ENCODE results near the gene RIC1. TPM values are rescaled to one million over a fixed set of nuclear protein-coding genes. Genes with fewer than 3 reads are reported as not detected.
"Not testable (repeated sequence)": the region's sequence is repeated elsewhere in the genome, so short reads cannot be mapped to it uniquely, and the experiment has no call there.

Gene RIC1
- total RNA-seq, 1 donor from 2014 or later, result 20.4 TPM

DNA sequence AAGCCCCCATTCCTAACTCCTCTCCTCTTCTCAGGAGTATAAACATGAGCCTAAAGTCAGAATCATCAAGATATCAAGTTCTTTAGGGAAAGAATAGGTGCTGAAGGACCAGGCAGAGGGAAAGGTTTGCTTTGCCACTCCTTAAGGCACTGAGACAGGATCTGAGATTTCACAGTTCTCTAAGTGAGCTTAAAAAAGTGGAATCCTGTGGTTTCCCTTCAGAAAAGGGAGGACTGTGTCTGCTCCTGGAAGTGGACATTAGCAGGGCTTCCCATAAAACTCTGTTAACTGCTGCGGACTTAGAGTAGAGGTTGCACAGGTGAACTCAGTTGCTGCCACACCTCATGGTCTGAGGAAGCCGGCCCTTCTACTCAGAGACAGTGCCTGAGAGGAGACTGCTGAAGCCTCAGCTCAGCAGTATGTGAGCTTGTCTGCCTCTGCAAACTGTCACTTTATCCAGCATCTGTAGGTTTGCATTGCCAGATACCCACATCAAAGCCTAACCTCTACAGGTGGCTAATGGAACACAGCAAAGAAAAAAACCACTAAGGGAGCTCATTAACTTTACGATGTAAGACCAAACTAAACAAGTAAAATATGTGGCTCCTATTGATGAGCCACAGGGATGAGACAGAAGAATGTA lies 42.9 kb downstream of the RIC1 start:
- TF ChIP-seq CTCF (IDR thresholded peaks at IDR 0.05; ENCODE audit: unreplicated experiment), result no peak
- DNase-seq (ENCODE audit: low spot score), result no peak
- no peak overlapping the region for H3K4me3 Mint-ChIP-seq (ENCODE audit: unreplicated experiment)

GRCh38 chr9:5675046-5675445 lies 46.1 kb downstream of the RIC1 start:
- H3K4me1 Mint-ChIP-seq (ENCODE audit: unreplicated experiment); H3K27me3 Mint-ChIP-seq (ENCODE audit: unreplicated experiment); H3K4me3 Mint-ChIP-seq (ENCODE audit: unreplicated experiment); H3K36me3 Mint-ChIP-seq (ENCODE audit: low read depth, unreplicated experiment); H3K9me3 Mint-ChIP-seq (ENCODE audit: unreplicated experiment); DNase-seq (ENCODE audit: low spot score); H3K27ac Mint-ChIP-seq (ENCODE audit: unreplicated experiment): not testable (repeated sequence)

More for the DNA sequence above, 42.9 kb downstream of the RIC1 start:
- peaks cover 4% of the 10 kb centered on the region for H3K36me3 Mint-ChIP-seq (ENCODE audit: low read depth, unreplicated experiment)
- no peaks in the 10 kb centered on the region for H3K9me3 Mint-ChIP-seq (ENCODE audit: unreplicated experiment)
- no peak overlapping the region for H3K27ac Mint-ChIP-seq (ENCODE audit: unreplicated experiment)
- no peaks in the 10 kb centered on the region for H3K4me1 Mint-ChIP-seq (ENCODE audit: unreplicated experiment)
- H3K27me3 Mint-ChIP-seq (ENCODE audit: unreplicated experiment), result no peaks in the 10 kb centered on the region

- DNase-seq (ENCODE audit: low spot score); H3K4me1 Mint-ChIP-seq (ENCODE audit: unreplicated experiment); H3K4me3 Mint-ChIP-seq (ENCODE audit: unreplicated experiment); H3K27ac Mint-ChIP-seq (ENCODE audit: unreplicated experiment); H3K9me3 Mint-ChIP-seq (ENCODE audit: unreplicated experiment); H3K27me3 Mint-ChIP-seq (ENCODE audit: unreplicated experiment): not testable (repeated sequence)
- H3K36me3 Mint-ChIP-seq (ENCODE audit: low read depth, unreplicated experiment), result peaks cover 24% of the 10 kb centered on the region
Observed at GRCh38 chr9:5683591-5683990, 54.7 kb downstream of the RIC1 start.

DNA sequence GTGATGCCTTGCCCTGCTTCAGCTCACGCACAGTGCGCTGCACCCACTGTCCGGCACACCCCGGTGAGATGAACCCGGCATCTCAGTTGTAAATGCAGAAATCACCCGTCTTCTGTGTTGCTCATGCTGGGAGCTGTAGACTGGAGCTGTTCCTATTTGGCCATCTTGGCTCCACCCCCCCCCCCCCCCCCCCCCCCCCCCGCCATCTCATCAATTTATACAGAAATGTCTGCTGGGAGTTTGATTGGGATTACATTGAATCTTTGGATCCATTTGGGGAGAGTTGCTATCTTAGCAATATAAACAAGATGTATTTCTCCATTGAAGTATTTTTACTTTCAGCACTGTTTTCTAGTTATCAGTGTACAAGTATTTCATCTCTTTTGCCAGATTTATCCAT lies 55.2 kb downstream of the RIC1 start:
- H3K9me3 Mint-ChIP-seq (ENCODE audit: unreplicated experiment), result no peaks in the 10 kb centered on the region
- H3K4me1 Mint-ChIP-seq (ENCODE audit: unreplicated experiment), result peaks cover 9% of the 10 kb centered on the region
- no peak overlapping the region for H3K27ac Mint-ChIP-seq (ENCODE audit: unreplicated experiment)
- DNase-seq (ENCODE audit: low spot score), result no peak
- H3K27me3 Mint-ChIP-seq (ENCODE audit: unreplicated experiment), result peaks cover 4% of the 10 kb centered on the region
- no peak overlapping the region for H3K4me3 Mint-ChIP-seq (ENCODE audit: unreplicated experiment)
- peaks cover 24% of the 10 kb centered on the region for H3K36me3 Mint-ChIP-seq (ENCODE audit: low read depth, unreplicated experiment)
- no peak for TF ChIP-seq CTCF (IDR thresholded peaks at IDR 0.05; ENCODE audit: unreplicated experiment)

GRCh38 chr9:5688109-5688508 lies 59.2 kb downstream of the RIC1 start:
- peaks cover 7% of the 10 kb centered on the region for H3K4me1 Mint-ChIP-seq (ENCODE audit: unreplicated experiment)
- H3K27me3 Mint-ChIP-seq (ENCODE audit: unreplicated experiment), result no peaks in the 10 kb centered on the region
- no peaks in the 10 kb centered on the region for H3K9me3 Mint-ChIP-seq (ENCODE audit: unreplicated experiment)
- peaks cover 14% of the 10 kb centered on the region for H3K36me3 Mint-ChIP-seq (ENCODE audit: low read depth, unreplicated experiment)
- no peak for TF ChIP-seq CTCF (IDR thresholded peaks at IDR 0.05; ENCODE audit: unreplicated experiment)
- no peak overlapping the region for H3K4me3 Mint-ChIP-seq (ENCODE audit: unreplicated experiment)
- H3K27ac Mint-ChIP-seq (ENCODE audit: unreplicated experiment), result no peak overlapping the region
- DNase-seq (ENCODE audit: low spot score), result no peak

DNA sequence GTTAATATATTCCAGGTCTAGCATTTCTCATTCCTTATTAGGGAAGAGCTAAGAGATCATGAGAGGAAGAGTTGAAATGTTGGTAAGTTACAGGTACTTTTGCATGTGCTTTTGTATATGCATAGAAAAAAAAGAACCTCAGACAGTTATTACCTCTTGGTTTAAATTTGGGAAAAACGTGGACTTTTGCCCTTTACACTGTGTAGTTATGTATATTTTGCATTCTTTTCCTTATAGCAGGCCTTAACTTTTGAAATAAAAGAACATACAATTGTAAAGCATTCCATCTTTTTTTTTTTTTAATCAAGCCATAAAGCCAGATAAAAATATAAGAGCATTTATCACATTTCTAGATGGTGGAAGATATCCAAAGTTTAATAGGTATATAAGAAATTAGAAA lies 61.4 kb downstream of the RIC1 start:
- Mint-ChIP-seq H3K4me3 (ENCODE audit: unreplicated experiment) (no peak overlapping the region), H3K27ac (ENCODE audit: unreplicated experiment) (no peak overlapping the region), H3K27me3 (ENCODE audit: unreplicated experiment) (no peaks in the 10 kb centered on the region), H3K9me3 (ENCODE audit: unreplicated experiment) (no peaks in the 10 kb centered on the region), H3K36me3 (ENCODE audit: low read depth, unreplicated experiment) (no peaks in the 10 kb centered on the region), H3K4me1 (ENCODE audit: unreplicated experiment) (peaks cover 9% of the 10 kb centered on the region)
- no peak for TF ChIP-seq CTCF (IDR thresholded peaks at IDR 0.05; ENCODE audit: unreplicated experiment)
- DNase-seq (ENCODE audit: low spot score), result no peak

Measured in endothelial cell (in vitro differentiated cells).